A673 (cell line): Measurements from ENCODE around the gene OR2D3. TPM values are rescaled to one million over a fixed set of nuclear protein-coding genes. Genes with fewer than 3 reads are reported as not detected.

ENCODE experiments used
- BruUV-seq: library from RNA; stranded (reverse); fragments of 400-500 nt; replicated peaks from 2 replicates; lab custom pipeline; 2021; lab: Mats Ljungman, UMichigan
- CTCF ChIA-PET: fragments of 300-600 bp; sonication (Branson Sonifier 250); formaldehyde crosslinking; loops from one replicate; lab custom pipeline; 2022; ENCODE audit warnings: antibody characterized with exemption; lab: Charles Lee
- POLR2A ChIA-PET: fragments of 300-600 bp; sonication (Branson Sonifier 250); formaldehyde crosslinking; loops from one replicate; lab custom pipeline; 2022; ENCODE audit warnings: antibody characterized with exemption; ENCODE audit not compliant: low non-redundant PET; lab: Charles Lee
- DNase-seq: peaks from one replicate; pipeline ENCODE4 v3.0.0-alpha.2; 2015; ENCODE audit warnings: low spot score
- H3K27ac ChIP-seq: fragments of 200-600 bp; sonication (generic); 2 replicates; pipeline ENCODE4 v1.5.1; 2016; ENCODE audit warnings: mixed run types, low read depth, mild to moderate bottlenecking, mixed read lengths, antibody characterized with exemption, low read length; ENCODE audit not compliant: poor library complexity, severe bottlenecking
- H3K27me3 ChIP-seq: fragments of 200-600 bp; sonication (generic); replicated peaks from 2 replicates; pipeline ENCODE4 v1.6.1; 2017; ENCODE audit warnings: mixed run types, low read depth, mild to moderate bottlenecking, mixed read lengths, antibody characterized with exemption, low read length; ENCODE audit not compliant: insufficient read depth, poor library complexity
- H3K36me3 ChIP-seq: fragments of 200-600 bp; sonication (generic); 2 replicates; pipeline ENCODE4 v1.6.1; 2016; ENCODE audit warnings: mixed run types, mild to moderate bottlenecking, mixed read lengths, antibody characterized with exemption, low read length; ENCODE audit not compliant: insufficient read depth, poor library complexity, severe bottlenecking
- H3K4me1 ChIP-seq: fragments of 200-600 bp; sonication (generic); 2 replicates; pipeline ENCODE4 v1.6.1; 2017; ENCODE audit warnings: mixed run types, mild to moderate bottlenecking, mixed read lengths, antibody characterized with exemption, low read length; ENCODE audit not compliant: insufficient read depth, poor library complexity, severe bottlenecking
- H3K4me3 ChIP-seq: fragments of 200-600 bp; sonication (generic); 2 replicates; pipeline ENCODE4 v1.5.1; 2016; ENCODE audit warnings: low read depth, mixed run types, mild to moderate bottlenecking, mixed read lengths, low read length; ENCODE audit not compliant: poor library complexity, severe bottlenecking
- H3K9me3 ChIP-seq: fragments of 200-600 bp; sonication (generic); 2 replicates; pipeline ENCODE4 v1.6.1; 2016; ENCODE audit warnings: mixed run types, low read depth, mild to moderate bottlenecking, mixed read lengths, antibody characterized with exemption, low read length; ENCODE audit not compliant: poor library complexity, severe bottlenecking
- EZH2 ChIP-seq: fragments of 200-600 bp; sonication (generic); IDR thresholded peaks from 2 replicates; pipeline ENCODE4 v1.6.1; 2017; ENCODE audit warnings: borderline replicate concordance, low read depth, mild to moderate bottlenecking, mixed read lengths, antibody characterized with exemption, low read length; ENCODE audit not compliant: poor library complexity, severe bottlenecking
- intact Hi-C: fragments of 100-400 bp; cut with micrococcal nuclease; formaldehyde crosslinking; loops from one replicate; pipeline ENCODE4 v1.10.0; 2022; ENCODE audit not compliant: unreplicated experiment
- total RNA-seq: library from RNA; stranded (reverse); gene quantifications from 2 replicates; pipeline ENCODE4 v1.2.3, GENCODE V29; 2021
- TF ChIP-seq, protein P1 (sequence below): fragments of 300-800, 200-600 bp; sonication (generic); conservative IDR thresholded peaks from 2 replicates; pipeline ENCODE4 v1.5.1; 2017; ENCODE audit warnings: low read depth, mild to moderate bottlenecking, antibody characterized with exemption, low read length, moderate library complexity, mixed read lengths

Gene OR2D3
- total RNA-seq, 1 experiment from 2014 or later: not detected

DNA sequence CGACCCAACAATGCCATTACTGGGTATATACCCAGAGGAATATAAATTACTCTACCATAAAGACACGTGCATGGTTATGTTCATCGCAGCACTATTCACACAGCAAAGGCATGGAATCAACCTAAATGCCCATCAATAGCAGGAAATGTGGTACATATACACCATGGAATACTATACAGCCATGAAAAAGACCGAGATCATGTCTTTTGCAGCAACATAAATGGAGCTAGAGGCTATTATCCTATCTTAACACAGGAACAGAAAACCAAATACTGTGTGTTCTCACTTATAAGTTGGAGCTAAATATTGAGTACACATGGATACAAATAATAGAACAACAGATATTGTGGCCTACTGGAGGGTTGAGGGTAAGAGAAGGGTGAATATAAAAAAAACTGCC lies 32.0 kb upstream of the OR2D3 start:
- BruUV-seq: no TSS peak
- POLR2A ChIA-PET: no interaction called here
- Histone ChIP-seq H3K27ac (no peak overlapping the region), H3K36me3 (no peaks in the 10 kb centered on the region), H3K4me1 (no peaks in the 10 kb centered on the region), H3K27me3 (peaks cover 5% of the 10 kb centered on the region), H3K4me3 (no peak overlapping the region), H3K9me3 (no peaks in the 10 kb centered on the region)
- intact Hi-C loops: no loop called here
- DNase-seq: no peak
- TF ChIP-seq EZH2: no peak
- TF ChIP-seq, protein P1, sequence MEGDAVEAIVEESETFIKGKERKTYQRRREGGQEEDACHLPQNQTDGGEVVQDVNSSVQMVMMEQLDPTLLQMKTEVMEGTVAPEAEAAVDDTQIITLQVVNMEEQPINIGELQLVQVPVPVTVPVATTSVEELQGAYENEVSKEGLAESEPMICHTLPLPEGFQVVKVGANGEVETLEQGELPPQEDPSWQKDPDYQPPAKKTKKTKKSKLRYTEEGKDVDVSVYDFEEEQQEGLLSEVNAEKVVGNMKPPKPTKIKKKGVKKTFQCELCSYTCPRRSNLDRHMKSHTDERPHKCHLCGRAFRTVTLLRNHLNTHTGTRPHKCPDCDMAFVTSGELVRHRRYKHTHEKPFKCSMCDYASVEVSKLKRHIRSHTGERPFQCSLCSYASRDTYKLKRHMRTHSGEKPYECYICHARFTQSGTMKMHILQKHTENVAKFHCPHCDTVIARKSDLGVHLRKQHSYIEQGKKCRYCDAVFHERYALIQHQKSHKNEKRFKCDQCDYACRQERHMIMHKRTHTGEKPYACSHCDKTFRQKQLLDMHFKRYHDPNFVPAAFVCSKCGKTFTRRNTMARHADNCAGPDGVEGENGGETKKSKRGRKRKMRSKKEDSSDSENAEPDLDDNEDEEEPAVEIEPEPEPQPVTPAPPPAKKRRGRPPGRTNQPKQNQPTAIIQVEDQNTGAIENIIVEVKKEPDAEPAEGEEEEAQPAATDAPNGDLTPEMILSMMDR: no peak
- CTCF ChIA-PET: no interaction called here

DNA sequence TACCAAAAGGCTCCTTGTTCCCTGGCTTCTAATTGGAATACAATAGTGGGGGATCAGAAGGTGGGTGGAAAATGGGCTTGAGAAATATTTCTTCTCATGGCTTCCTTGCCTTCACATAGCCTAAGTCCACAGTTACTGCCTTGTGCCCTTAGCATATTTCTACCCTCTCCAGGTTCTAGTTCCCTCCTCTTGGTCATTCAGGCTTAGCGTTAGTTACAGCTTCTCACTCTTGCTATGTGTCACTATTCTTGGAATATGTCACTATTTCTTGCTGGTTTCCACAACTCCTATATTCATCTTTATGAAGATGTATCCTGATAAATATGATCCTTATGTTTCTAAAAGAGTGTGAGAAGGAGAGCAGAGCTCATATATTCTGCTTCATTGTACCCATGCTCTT lies 31.0 kb upstream of the OR2D3 start:
- Histone ChIP-seq H3K27ac (no peak overlapping the region), H3K9me3 (no peaks in the 10 kb centered on the region), H3K4me1 (no peaks in the 10 kb centered on the region), H3K4me3 (no peak overlapping the region), H3K36me3 (no peaks in the 10 kb centered on the region), H3K27me3 (peaks cover 2% of the 10 kb centered on the region)
- BruUV-seq: no TSS peak
- intact Hi-C loops: no loop called here
- ChIA-PET CTCF (no interaction called here), POLR2A (no interaction called here)
- no peak for DNase-seq
- TF ChIP-seq, protein P1: no peak
- TF ChIP-seq EZH2: no peak

DNA sequence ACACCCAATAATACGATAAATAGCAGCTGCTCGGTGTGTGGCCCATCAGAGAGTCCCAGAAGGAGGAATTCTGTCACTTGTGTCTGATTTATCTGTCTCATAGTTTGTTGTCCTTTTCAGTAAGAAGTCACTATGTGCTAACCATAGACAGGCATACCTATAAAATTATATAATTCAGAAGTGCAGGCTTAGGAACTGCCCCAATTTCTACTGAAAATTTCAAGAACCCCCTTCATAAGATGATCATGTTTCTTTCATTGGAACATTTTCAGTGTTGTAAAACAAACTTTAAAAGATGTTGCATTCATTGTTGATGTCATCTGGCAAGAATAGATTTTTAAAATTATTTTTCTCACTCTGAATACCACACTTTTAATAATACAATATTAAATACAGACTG lies 28.4 kb upstream of the OR2D3 start, which contains the start of gene OR2D2:
TSS of gene OR2D2 (minus strand) at position 101 of the 400 bp plus-strand sequence. CDS start at position 101, 0 bp downstream.
- intact Hi-C loops: no loop called here
- Histone ChIP-seq H3K4me3 (no peak within 1 kb of the TSS), H3K27me3 (no peaks in the 10 kb centered on the region), H3K27ac (no peak within 1 kb of the TSS), H3K9me3 (no peaks in the 10 kb centered on the region), H3K4me1 (no peaks in the 10 kb centered on the region), H3K36me3 (no peaks in the 10 kb centered on the region)
- ChIA-PET CTCF (no interaction called here), POLR2A (no interaction called here)
- TF ChIP-seq, protein P1: no peak
- no peak for TF ChIP-seq EZH2
- no TSS peak for BruUV-seq
- DNase-seq: no peak
